GM18517 (cell line): Measurements from ENCODE around the gene SNX21.
A peak's percentile ranks its signal among the peaks of the same experiment; 100 is the strongest.
"Not testable (repeated sequence)": the region's sequence is repeated elsewhere in the genome, so short reads cannot be mapped to it uniquely, and the experiment has no call there.

Experiments
- ATAC-seq: cut with Tn5 transposase; IDR thresholded peaks from one replicate; pipeline ENCODE4 v1.9.1; 2021; ENCODE audit warnings: mild to moderate bottlenecking, moderate library complexity; ENCODE audit not compliant: unreplicated experiment

SNX21 gene

GRCh38 chr20:45848969-45849582 is 15.5 kb downstream of the SNX21 start:
- no peak for ATAC-seq

- no peak for ATAC-seq
Observed at GRCh38 chr20:45850238-45850637, 16.6 kb downstream of the SNX21 start.

GRCh38 chr20:45850926-45851325 is 17.3 kb downstream of the SNX21 start:
- no peak for ATAC-seq

GRCh38 chr20:45851501-45851900 is 17.9 kb downstream of the SNX21 start:
- ATAC-seq: no peak

- no peak for ATAC-seq
Observed at GRCh38 chr20:45852326-45852725, 18.7 kb downstream of the SNX21 start.

- no peak for ATAC-seq
Observed at GRCh38 chr20:45853484-45853883, 19.9 kb downstream of the SNX21 start.

GRCh38 chr20:45857114-45857881 is 23.7 kb downstream of the SNX21 start, which contains the start of the genes ACOT8 and ZSWIM3:
ACOT8 (minus strand) TSS chr20:45857392; CDS start chr20:45857315, 77 bp downstream.
ZSWIM3 (plus strand) TSS chr20:45857614; CDS start chr20:45857826, 212 bp downstream.
- ATAC-seq: peak; percentile 96

- ATAC-seq: no peak
Observed at GRCh38 chr20:45857882-45858216, 24.2 kb downstream of the SNX21 start.

- ATAC-seq: no peak
Observed at GRCh38 chr20:45859916-45860315, 26.3 kb downstream of the SNX21 start.

GRCh38 chr20:45860560-45861220 is 27.1 kb downstream of the SNX21 start:
- no peak for ATAC-seq

GRCh38 chr20:45861221-45862075 is 27.8 kb downstream of the SNX21 start:
- no peak for ATAC-seq

- no peak for ATAC-seq
Observed at GRCh38 chr20:45863543-45864470, 30.2 kb downstream of the SNX21 start.

- ATAC-seq: no peak
Observed at GRCh38 chr20:45866454-45866853, 32.9 kb downstream of the SNX21 start.

GRCh38 chr20:45867136-45867818 is 33.7 kb downstream of the SNX21 start:
- no peak for ATAC-seq

- no peak for ATAC-seq
Observed at GRCh38 chr20:45867819-45868176, 34.2 kb downstream of the SNX21 start.

- ATAC-seq: no peak
Observed at GRCh38 chr20:45872626-45873025, 39.0 kb downstream of the SNX21 start.

GRCh38 chr20:45873409-45874103 is 40.0 kb downstream of the SNX21 start:
- ATAC-seq: no peak

GRCh38 chr20:45874104-45874481 is 40.5 kb downstream of the SNX21 start:
- ATAC-seq: not testable (repeated sequence)

GRCh38 chr20:45874576-45874975 is 41.0 kb downstream of the SNX21 start:
- ATAC-seq: no peak
